Adrenal gland (tissue), 5 donors: ENCODE data around the gene C1orf174.

Experiments used
- CTCF ChIP-seq, 6 experiments: fragments of 450-650 bp in 4 of 6; fragments of 200-600 bp in 2 of 6; sonication (generic) in 1 of 6; IDR thresholded peaks; 1 replicate in 5 of 6; 2 replicates in 1 of 6; pipeline versions ENCODE4 v1.5.1 to v1.8.0; 2016 to 2021; ENCODE audit warnings: antibody characterized with exemption in 6 of 6, mild to moderate bottlenecking in 2 of 6, moderate library complexity in 1 of 6
- POLR2A ChIP-seq, 2 donors: fragments of 450-650 bp; IDR thresholded peaks; one replicate each; pipeline ENCODE4 v1.6.1; 2017; ENCODE audit warnings: antibody characterized with exemption in 2 of 2, mild to moderate bottlenecking in 2 of 2, moderate library complexity in 1 of 2
- donor health status: DM: no; HTN: no; CAD: no.

GRCh38 chr1:3872546-3872945 lies 27.5 kb downstream of the C1orf174 start:
- no peak for TF ChIP-seq CTCF (IDR thresholded peaks at IDR 0.05)
- TF ChIP-seq POLR2A (IDR thresholded peaks at IDR 0.05), result no peak
